ENCODE measurements around the gene PEG3. TPM values are rescaled to one million over a fixed set of nuclear protein-coding genes. Genes with fewer than 3 reads are reported as not detected.

The PEG3 gene
- total and polyA plus RNA-seq, 10 donors: 0.20 to 11.3 (median 2.5) TPM

DNA sequence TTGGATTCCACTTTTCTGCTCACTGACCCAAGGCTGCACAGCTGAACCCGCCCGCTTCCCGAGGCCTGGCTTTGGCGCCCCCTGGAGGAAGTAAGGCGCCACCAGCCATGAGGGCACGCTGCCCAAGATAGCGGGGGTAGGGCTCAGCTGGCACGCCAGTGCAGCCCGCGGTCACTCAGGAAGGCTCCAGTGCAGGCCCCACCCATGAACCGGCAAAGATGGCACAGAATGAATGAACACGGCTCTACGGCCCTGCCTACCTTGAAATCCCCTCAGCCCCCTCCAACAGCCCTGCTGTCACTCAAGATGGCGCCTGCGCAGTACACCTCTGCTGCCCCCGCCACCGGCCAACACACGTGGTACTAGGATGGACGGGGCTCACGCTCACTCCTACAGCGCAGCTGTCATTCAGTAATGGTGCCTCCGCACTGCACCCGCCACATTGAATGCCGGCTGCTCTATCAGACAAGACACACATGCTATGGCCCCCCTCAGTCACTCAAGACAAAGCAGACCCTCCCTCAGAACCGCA lies 3.0 kb downstream of the PEG3 start:
- Histone ChIP-seq H3K36me3 (no peaks in the 10 kb centered on the region), H3K9me3 (peaks cover 0 to 95% (median 50%) of the 10 kb centered on the region in 8 donors), H3K4me1 (peaks cover 0 to 10% (median 0%) of the 10 kb centered on the region in 6 donors), H3K4me3 (peak overlapping the region in 6 of 8 donors; percentile 15 to 63 (median 36)), H3K27me3 (replicated peaks in 1 of 7) (peaks cover 0 to 54% (median 9%) of the 10 kb centered on the region in 7 donors), H3K27ac (peak overlapping the region in 7 of 8 donors; percentile 48 to 81 (median 76))
- TF ChIP-seq POLR2AphosphoS5 (IDR thresholded peaks at IDR 0.05): peak; percentile 19 to 70 (median 32)
- TF ChIP-seq, protein P1, sequence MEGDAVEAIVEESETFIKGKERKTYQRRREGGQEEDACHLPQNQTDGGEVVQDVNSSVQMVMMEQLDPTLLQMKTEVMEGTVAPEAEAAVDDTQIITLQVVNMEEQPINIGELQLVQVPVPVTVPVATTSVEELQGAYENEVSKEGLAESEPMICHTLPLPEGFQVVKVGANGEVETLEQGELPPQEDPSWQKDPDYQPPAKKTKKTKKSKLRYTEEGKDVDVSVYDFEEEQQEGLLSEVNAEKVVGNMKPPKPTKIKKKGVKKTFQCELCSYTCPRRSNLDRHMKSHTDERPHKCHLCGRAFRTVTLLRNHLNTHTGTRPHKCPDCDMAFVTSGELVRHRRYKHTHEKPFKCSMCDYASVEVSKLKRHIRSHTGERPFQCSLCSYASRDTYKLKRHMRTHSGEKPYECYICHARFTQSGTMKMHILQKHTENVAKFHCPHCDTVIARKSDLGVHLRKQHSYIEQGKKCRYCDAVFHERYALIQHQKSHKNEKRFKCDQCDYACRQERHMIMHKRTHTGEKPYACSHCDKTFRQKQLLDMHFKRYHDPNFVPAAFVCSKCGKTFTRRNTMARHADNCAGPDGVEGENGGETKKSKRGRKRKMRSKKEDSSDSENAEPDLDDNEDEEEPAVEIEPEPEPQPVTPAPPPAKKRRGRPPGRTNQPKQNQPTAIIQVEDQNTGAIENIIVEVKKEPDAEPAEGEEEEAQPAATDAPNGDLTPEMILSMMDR (IDR thresholded peaks at IDR 0.05 in 8 of 11, conservative IDR thresholded peaks at IDR 0.05 in 3 of 11): peak in 10 of 11 experiments; percentile 1 to 66 (median 52)
- TF ChIP-seq POLR2A (IDR thresholded peaks at IDR 0.05): no peak
- intact Hi-C loops (cut with DNase I; ENCODE audit: low total_unique reads): no loop called here
- peak; percentile 79 for DNase-seq
- WGBS, 5 donors: 33 to 50% (median 44%) methylated on average over 22 to 25 of the region's 25 CpGs

- no peak for TF ChIP-seq POLR2AphosphoS5 (IDR thresholded peaks at IDR 0.05)
- TF ChIP-seq, protein P1 (IDR thresholded peaks at IDR 0.05 in 8 of 11, conservative IDR thresholded peaks at IDR 0.05 in 3 of 11): no peak
- no peak for TF ChIP-seq POLR2A (IDR thresholded peaks at IDR 0.05)
- Histone ChIP-seq H3K36me3 (no peaks in the 10 kb centered on the region), H3K4me1 (peaks cover 0 to 10% (median 0%) of the 10 kb centered on the region in 6 donors), H3K9me3 (peaks cover 0 to 95% (median 50%) of the 10 kb centered on the region in 8 donors), H3K4me3 (peak overlapping the region in 1 of 8 donors; percentile 63), H3K27me3 (replicated peaks in 1 of 7) (peaks cover 0 to 49% (median 9%) of the 10 kb centered on the region in 7 donors), H3K27ac (peak overlapping the region in 5 of 8 donors; percentile 70 to 81 (median 76))
- 42 to 54% (median 45%) methylated on average over 6 of the region's 6 CpGs for WGBS, 5 donors
- no peak for DNase-seq
- intact Hi-C loops (cut with DNase I; ENCODE audit: low total_unique reads): no loop called here
Observed at GRCh38 chr19:56837004-56837403, 3.5 kb downstream of the PEG3 start.

DNA sequence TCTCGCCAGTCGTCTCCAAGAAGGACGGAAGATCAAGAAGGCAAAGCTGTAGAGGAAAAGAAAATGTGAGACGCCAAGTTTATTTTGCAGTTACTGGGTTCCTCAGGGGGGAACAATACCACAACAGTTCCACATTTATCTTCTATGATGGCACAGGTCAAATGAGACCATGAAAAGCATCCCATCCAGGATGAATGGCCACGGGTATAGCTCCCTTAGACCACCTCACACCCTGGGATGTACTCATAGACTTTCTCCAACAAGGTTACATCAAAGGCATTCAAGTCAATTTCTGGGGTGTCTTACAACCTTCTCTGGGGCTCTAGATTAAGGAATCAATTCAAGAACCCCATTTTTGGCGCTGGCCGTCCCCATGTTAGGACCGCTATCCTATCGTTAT lies 4.5 kb downstream of the PEG3 start:
- peaks cover 0 to 10% (median 0%) of the 10 kb centered on the region in 6 donors for H3K4me1 ChIP-seq
- peaks cover 0 to 42% (median 9%) of the 10 kb centered on the region in 7 donors for H3K27me3 ChIP-seq (replicated peaks in 1 of 7)
- WGBS, 5 donors: 80 to 88% (median 85%) methylated on average over 9 of the region's 9 CpGs

GRCh38 chr19:56835401-56835800 lies 5.1 kb downstream of the PEG3 start:
- TF ChIP-seq, protein P1 (IDR thresholded peaks at IDR 0.05 in 8 of 11, conservative IDR thresholded peaks at IDR 0.05 in 3 of 11): no peak
- no peak for TF ChIP-seq POLR2A (IDR thresholded peaks at IDR 0.05)
- no peak for TF ChIP-seq POLR2AphosphoS5 (IDR thresholded peaks at IDR 0.05)
- DNase-seq: no peak
- intact Hi-C loops (cut with DNase I; ENCODE audit: low total_unique reads): no loop called here

More for the DNA sequence above, 4.5 kb downstream of the PEG3 start:
- TF ChIP-seq POLR2AphosphoS5 (IDR thresholded peaks at IDR 0.05): no peak
- TF ChIP-seq, protein P1 (IDR thresholded peaks at IDR 0.05 in 8 of 11, conservative IDR thresholded peaks at IDR 0.05 in 3 of 11): no peak
- H3K36me3 ChIP-seq: no peaks in the 10 kb centered on the region
- no peak for DNase-seq
- H3K4me3 ChIP-seq: no peak overlapping the region
- no peak overlapping the region for H3K27ac ChIP-seq
- peaks cover 0 to 85% (median 48%) of the 10 kb centered on the region in 8 donors for H3K9me3 ChIP-seq
- intact Hi-C loops (cut with DNase I; ENCODE audit: low total_unique reads): no loop called here

More at GRCh38 chr19:56835401-56835800, 5.1 kb downstream of the PEG3 start:
- Histone ChIP-seq H3K9me3 (peaks cover 0 to 80% (median 44%) of the 10 kb centered on the region in 8 donors), H3K27ac (no peak overlapping the region), H3K27me3 (replicated peaks in 1 of 7) (peaks cover 0 to 35% (median 6%) of the 10 kb centered on the region in 7 donors), H3K4me1 (peaks cover 0 to 10% (median 0%) of the 10 kb centered on the region in 6 donors), H3K36me3 (no peaks in the 10 kb centered on the region), H3K4me3 (no peak overlapping the region)
